Uterus (tissue), 4 donors: Measurements from ENCODE around the gene UPF3B. TPM values are rescaled to one million over a fixed set of nuclear protein-coding genes. Genes with fewer than 3 reads are reported as not detected.
"Not testable (repeated sequence)": the region's sequence is repeated elsewhere in the genome, so short reads cannot be mapped to it uniquely, and the experiment has no call there.

ENCODE experiments used
- DNase-seq, 2 donors: peaks; one replicate each; pipeline ENCODE4 v3.0.0-alpha.2; 2019 to 2020
- H3K27ac ChIP-seq, 2 donors: fragments of 200-600 bp; sonication (generic); 1 replicate in 1 of 2; 2 replicates in 1 of 2; pipeline ENCODE4 v1.5.1; 2016 to 2018
- H3K27me3 ChIP-seq, 2 donors: fragments of 200-600 bp; sonication (generic); one replicate each; pipeline ENCODE4 v1.5.1; 2018 to 2019; ENCODE audit warnings: control low read depth in 1 of 2
- H3K36me3 ChIP-seq, 2 donors: fragments of 200-600 bp; sonication (generic); one replicate each; pipeline ENCODE4 v1.5.1; 2019; ENCODE audit warnings: control low read depth in 1 of 2
- H3K4me1 ChIP-seq, 2 donors: fragments of 200-600 bp; sonication (generic); one replicate each; pipeline ENCODE4 v1.5.1; 2018 to 2019; ENCODE audit warnings: control low read depth in 1 of 2
- H3K4me3 ChIP-seq, 2 donors: fragments of 200-600 bp; sonication (generic); 1 replicate in 1 of 2; 2 replicates in 1 of 2; pipeline ENCODE4 v1.5.1; 2018 to 2019; ENCODE audit warnings: mild to moderate bottlenecking in 1 of 2
- H3K9me3 ChIP-seq, 2 donors: fragments of 200-600 bp; sonication (generic); one replicate each; pipeline ENCODE4 v1.5.1; 2019; ENCODE audit warnings: control low read depth in 1 of 2
- CTCF ChIP-seq, 4 experiments: fragments of 200-600 bp in 2 of 4; fragments of 450-650 bp in 2 of 4; sonication (generic) in 2 of 4; IDR thresholded peaks; one replicate each; pipeline ENCODE4 v1.5.1; 2016 to 2019; ENCODE audit warnings: antibody characterized with exemption in 4 of 4, mild to moderate bottlenecking in 2 of 4, moderate library complexity in 1 of 4
- POLR2A ChIP-seq, 2 donors: fragments of 450-650 bp; IDR thresholded peaks; one replicate each; pipeline ENCODE4 v1.6.1; 2016; ENCODE audit warnings: antibody characterized with exemption in 2 of 2, mild to moderate bottlenecking in 1 of 2, moderate library complexity in 1 of 2
- intact Hi-C: fragments of 100-400 bp; cut with DNase I; formaldehyde crosslinking; loops from one replicate; pipeline ENCODE4 v1.15.1; 2023; ENCODE audit warnings: low total_unique reads
- total RNA-seq, 4 donors: library from RNA; depleted of rRNA in 3 of 4; stranded (reverse); fragments of >200 nt in 3 of 4; gene quantifications; one replicate each; pipeline versions ENCODE4 v1.1.0 to v1.2.4, GENCODE V29; 2014 to 2023
- donor health status: DM: yes; HTN: yes; CAD: no.

UPF3B gene
- total RNA-seq, 4 donors from 2014 or later: 1.8 to 9.8 (median 2.7) TPM

GRCh38 chrX:119833905-119834304, 18.9 kb downstream of the UPF3B start:
- Histone ChIP-seq H3K27ac (no peak overlapping the region), H3K36me3 (no peaks in the 10 kb centered on the region), H3K9me3 (no peaks in the 10 kb centered on the region), H3K4me1 (no peaks in the 10 kb centered on the region), H3K27me3 (no peaks in the 10 kb centered on the region), H3K4me3 (no peak overlapping the region)
- intact Hi-C loops: no loop called here
- TF ChIP-seq CTCF (IDR thresholded peaks at IDR 0.05) (no peak), POLR2A (IDR thresholded peaks at IDR 0.05) (no peak)
- no peak for DNase-seq

- no peak for TF ChIP-seq CTCF (IDR thresholded peaks at IDR 0.05)
- no peak for TF ChIP-seq POLR2A (IDR thresholded peaks at IDR 0.05)
- H3K4me3 ChIP-seq: no peak overlapping the region
- intact Hi-C loops: no loop called here
- no peak for DNase-seq
- H3K4me1 ChIP-seq: no peaks in the 10 kb centered on the region
- no peaks in the 10 kb centered on the region for H3K36me3 ChIP-seq
- no peaks in the 10 kb centered on the region for H3K9me3 ChIP-seq
- H3K27me3 ChIP-seq: no peaks in the 10 kb centered on the region
- H3K27ac ChIP-seq: no peak overlapping the region
Observed at GRCh38 chrX:119828446-119828845, 24.3 kb downstream of the UPF3B start.

- DNase-seq: no peak
- H3K4me3 ChIP-seq: no peak overlapping the region
- H3K9me3 ChIP-seq: no peaks in the 10 kb centered on the region
- H3K4me1 ChIP-seq: no peaks in the 10 kb centered on the region
- intact Hi-C loops: no loop called here
- TF ChIP-seq CTCF (IDR thresholded peaks at IDR 0.05): no peak
- no peak for TF ChIP-seq POLR2A (IDR thresholded peaks at IDR 0.05)
- no peaks in the 10 kb centered on the region for H3K27me3 ChIP-seq
- H3K27ac ChIP-seq: no peak overlapping the region
- no peaks in the 10 kb centered on the region for H3K36me3 ChIP-seq
Observed at GRCh38 chrX:119826399-119826959, 26.3 kb downstream of the UPF3B start.

- H3K27me3 ChIP-seq, H3K9me3 ChIP-seq, H3K27ac ChIP-seq, H3K4me3 ChIP-seq, intact Hi-C loops, DNase-seq, H3K4me1 ChIP-seq, H3K36me3 ChIP-seq: not testable (repeated sequence)
Observed at GRCh38 chrX:119824221-119824620, 28.5 kb downstream of the UPF3B start.

- H3K4me1 ChIP-seq, H3K4me3 ChIP-seq, H3K36me3 ChIP-seq, DNase-seq, H3K27ac ChIP-seq, H3K9me3 ChIP-seq, H3K27me3 ChIP-seq, intact Hi-C loops: not testable (repeated sequence)
Observed at GRCh38 chrX:119821703-119822102, 31.1 kb downstream of the UPF3B start.

GRCh38 chrX:119817130-119817690, 35.6 kb downstream of the UPF3B start:
- Histone ChIP-seq H3K9me3 (no peaks in the 10 kb centered on the region), H3K4me3 (no peak overlapping the region), H3K27me3 (no peaks in the 10 kb centered on the region), H3K4me1 (no peaks in the 10 kb centered on the region), H3K36me3 (no peaks in the 10 kb centered on the region), H3K27ac (no peak overlapping the region)
- intact Hi-C loops: no loop called here
- TF ChIP-seq POLR2A (IDR thresholded peaks at IDR 0.05) (no peak), CTCF (IDR thresholded peaks at IDR 0.05) (no peak)
- DNase-seq: no peak
